SIG-M5 treated with dmso at 0.1 percent for 504 hours (cell line): ENCODE measurements around the gene NGEF.

Source experiments
- DNase-seq: peaks from one replicate; lab custom pipeline; 2025; ENCODE audit not compliant: unreplicated experiment; lab: John Stamatoyannopoulos, UW

NGEF gene

DNA sequence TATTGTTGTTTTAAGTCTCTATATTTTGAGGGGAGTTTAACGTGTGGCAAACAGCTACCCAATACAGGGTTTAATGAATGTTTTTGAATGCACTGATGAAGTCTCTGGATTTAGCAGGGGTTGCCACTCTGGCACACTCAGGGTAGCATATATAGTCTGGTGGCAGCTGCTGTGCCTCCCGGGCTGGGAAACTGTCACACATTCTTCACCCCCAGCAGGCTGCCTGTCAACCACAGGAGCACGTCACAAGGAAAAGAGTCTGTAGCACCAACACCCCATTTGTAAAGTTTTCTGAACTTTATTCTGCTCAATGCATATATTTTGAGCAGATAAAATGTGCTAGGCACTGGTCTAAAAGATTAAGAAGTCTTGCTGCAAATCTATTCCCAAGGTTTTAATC is 39.3 kb downstream of the NGEF start:
- no peak for DNase-seq

DNA sequence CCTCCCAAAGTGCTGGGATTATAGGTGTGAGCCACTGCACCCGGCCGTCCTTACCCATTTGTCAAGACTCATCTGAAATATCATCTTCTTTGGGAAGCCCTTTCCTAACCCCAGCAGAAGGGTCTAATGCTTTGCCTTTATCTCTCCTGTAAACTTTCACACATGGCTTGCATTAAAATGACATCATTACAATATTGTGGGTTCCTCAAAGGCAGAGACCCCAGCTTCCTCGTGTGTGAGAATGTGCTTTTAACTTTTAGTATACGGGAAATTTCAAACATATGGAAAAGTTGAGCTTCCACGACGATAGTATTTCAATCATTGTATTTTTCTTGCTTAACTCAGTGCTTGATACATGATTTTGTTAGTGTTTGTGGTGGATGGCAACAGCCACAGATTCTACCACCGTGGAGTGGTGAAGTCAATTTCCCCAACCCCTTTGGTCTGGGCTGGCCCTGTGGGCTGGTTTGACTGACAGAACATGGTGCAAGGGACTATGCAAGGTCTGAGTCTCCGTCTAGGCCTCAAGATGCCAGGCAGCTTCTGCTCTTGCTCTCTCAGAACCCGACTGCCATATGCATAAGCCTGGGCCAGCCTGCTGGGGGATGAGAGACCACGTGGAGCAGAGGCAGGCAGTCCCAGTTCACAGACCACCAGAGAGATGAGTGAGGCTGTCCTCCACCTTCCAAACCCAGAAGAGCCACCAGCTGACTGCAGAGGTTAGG is 39.9 kb downstream of the NGEF start:
- no peak for DNase-seq

DNA sequence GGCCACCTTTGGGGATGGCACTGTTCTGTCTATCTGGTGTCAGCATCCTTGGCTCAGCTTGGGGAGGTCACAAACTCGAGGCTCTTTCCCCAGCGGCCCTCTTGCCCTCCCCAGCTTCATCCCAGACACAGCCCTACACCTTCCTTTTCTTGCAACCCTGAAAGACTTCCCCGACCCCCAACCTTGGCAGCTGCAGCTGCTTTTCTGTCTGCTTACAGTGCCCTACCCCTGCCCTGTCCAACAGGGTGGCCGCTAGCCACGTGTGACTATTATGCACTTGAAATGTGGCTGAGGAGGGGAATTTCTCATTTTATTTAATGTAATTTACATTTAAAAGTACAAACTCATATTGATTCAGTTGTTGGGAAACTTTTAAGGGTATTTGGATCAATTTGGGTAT is 41.3 kb downstream of the NGEF start:
- no peak for DNase-seq

DNA sequence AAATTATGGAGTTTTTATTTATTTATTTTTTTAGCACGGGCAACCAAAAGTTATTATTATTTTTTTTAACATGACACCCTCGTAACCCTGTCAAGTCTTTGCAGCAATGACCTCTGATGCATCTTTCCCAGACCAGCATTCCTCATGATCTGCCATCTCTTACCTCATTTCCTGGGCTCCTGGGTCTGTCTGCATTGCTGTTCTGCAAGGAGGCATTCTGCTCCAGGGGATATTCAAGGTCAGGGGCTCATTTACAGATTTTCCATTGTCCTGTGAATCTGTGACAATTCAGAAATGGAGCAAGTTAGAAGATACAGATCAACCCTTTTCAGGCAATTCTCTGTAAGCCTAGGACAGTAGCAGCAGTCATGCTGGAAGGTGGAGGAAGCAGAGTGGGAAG is 43.0 kb downstream of the NGEF start:
- no peak for DNase-seq

DNA sequence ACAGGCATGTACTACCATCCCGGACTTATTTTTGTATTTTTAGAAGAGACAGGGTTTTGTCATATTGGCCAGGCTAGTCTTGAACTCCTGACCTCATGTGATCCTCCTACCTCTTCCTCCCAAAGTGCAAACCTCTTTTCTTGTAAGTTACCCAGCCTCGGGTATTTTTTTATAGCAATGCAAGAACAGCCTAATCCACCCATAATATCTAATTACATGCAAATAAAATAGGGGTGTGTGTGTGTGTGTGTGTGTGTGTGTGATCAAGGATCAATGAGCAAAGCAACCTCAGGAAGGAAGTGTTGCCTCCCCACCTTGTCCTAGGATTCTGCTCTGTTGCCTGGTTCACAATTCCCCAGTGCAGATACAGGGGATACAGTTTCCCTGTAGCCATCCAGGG is 45.6 kb downstream of the NGEF start:
- no peak for DNase-seq

DNA sequence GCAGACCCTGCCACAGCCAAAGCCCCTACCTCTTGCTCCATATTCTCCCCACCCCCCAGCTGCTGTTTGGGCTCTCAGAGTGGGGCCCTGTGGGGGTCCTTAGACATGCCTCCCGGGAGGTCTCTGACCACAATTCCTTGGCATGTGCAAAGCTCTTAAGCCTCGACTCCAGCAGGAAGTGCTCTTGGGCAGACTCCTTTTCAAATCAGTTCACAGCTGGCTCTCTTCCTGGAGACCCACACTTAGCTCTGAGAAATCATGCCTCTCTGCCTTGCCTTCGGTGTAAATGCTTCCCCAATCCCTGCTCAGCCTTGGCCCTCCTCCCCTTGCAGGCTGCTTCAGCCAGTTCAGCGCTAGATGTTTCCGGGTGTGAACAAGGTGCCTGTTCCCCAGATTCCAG is 46.9 kb downstream of the NGEF start:
- no peak for DNase-seq

DNA sequence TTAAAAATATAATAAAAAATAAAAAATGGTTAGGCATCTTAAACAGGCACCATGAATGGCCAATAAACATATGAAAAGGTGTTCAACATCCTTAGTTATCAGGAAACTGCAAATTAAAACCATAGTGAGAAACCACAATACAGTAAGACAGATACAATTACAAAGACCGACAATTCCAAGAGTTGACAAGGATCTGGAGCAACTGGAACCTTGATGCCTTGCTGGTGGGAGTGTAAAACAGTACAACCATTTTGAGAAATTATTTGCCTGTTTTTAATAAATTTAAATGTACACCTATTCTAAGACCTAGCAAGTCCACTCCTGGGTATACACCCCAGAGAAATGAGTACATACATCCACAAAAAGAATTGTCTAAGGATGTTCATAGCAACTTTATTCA is 49.1 kb downstream of the NGEF start:
- DNase-seq = no peak

DNA sequence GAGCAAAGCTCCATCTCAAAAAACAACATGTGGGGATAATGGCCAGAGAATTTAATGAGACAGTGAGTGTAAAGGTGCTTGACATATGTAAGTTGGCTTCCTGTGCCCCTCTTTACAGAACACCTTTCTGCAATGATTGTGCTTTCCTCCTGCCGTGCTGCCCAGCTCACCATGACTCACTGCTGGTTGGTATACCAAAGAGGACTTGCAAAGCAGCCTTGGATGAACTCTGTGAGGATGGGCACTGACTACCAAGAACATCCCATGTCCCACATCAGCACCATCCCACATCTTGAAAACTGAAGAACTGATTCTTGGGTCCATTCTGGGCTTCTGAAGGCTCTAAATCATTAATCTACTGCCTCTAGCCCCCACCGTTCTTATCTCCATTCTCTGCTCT is 52.2 kb downstream of the NGEF start:
- DNase-seq = no peak

DNA sequence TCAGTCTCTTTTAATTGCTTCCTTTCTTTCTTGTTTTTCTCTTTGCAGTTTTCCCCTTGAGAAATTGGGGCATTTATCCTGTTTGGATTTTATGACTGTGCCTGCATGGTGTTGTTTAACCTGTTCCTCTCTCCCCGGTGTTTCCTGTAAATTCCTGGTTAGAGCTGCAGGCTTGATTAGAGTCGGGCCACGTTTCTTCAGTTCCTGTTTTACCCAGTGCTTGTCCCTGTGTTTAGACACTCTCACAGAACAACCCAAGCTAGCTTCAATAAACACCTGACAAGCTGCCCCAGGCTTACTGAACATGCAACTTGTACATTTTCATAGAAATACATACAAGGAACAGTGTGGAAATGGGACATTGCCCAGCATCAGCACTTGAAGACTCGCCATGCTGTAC is 53.9 kb downstream of the NGEF start:
- no peak for DNase-seq

DNA sequence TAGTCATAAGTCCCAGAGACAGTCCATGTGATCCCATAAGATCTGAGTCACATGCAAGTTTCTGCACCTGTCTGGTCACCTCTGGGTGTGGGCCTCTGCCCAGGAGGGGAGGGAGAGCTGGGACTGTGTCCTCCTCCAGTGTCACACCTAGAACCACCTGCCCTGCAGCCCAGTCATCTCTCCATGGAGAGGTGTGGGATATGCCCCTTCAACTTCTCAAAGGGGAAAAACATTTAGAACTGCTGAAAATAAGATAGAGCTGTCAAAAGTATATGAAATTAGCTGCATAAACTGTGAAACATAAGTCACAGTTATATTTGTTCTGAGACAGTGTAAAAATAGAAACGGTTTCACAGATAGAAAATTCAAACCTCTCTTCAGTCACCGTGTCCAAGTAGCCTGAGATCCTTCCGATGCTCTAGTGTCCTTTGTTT is 55.4 kb downstream of the NGEF start:
- DNase-seq = no peak

DNA sequence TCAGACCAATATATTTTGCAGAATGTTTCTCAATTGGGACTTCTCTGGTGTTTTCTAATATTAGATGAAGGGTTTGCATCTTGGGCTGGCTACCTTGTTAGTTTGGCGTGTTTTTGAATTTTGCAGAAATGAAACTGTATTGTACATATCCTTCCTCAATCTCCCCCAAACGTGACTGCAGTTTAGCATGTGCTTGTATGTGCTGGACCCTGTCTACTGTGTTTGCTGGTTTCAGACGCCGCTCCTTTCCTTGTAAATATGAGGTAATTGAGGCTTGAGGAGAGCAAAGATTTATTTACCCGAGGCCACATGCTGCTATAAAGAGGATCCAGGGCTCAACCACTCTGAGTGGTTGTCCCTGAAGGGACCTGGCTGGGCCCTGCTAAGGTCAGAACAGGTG is 57.2 kb downstream of the NGEF start:
- peak; percentile 84 for DNase-seq

DNA sequence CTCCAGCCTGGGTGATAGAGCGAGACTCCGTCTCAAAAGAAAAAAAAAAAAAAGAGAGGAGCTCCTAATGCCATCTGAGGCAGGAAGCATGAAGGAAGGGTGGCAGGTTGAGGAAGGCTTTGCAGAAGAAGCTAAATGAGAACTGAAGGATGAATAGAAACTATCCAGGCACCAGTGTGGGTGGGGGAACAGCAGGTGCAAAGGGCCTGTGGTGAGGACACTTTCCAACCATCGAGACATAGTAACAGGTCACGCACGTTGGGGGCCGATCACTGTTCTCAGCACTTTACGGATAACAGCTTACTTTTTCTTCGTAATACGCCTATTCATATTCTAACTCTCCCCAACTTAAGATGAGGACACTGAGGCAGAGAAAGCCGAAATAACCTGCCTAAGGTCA is 58.4 kb downstream of the NGEF start:
- no peak for DNase-seq

DNA sequence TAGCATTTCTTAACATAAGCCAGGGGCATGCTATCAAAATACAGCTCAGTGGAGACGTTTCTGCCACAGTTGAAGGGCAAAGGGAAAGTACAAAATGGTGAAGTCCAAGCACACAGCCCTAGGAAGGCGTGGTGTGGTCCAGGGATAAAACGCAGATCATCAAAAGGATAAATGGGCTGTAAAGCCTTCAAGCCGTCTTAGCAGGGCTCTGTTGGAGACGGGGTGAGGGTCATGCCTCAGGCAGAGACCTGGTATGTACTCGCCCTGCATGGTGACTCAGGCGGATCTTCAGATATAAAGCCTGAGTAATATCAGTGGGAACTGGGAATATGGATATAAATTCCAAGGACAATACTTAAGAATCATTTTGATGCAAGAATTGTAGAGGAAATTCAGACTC is 61.2 kb downstream of the NGEF start:
- no peak for DNase-seq

DNA sequence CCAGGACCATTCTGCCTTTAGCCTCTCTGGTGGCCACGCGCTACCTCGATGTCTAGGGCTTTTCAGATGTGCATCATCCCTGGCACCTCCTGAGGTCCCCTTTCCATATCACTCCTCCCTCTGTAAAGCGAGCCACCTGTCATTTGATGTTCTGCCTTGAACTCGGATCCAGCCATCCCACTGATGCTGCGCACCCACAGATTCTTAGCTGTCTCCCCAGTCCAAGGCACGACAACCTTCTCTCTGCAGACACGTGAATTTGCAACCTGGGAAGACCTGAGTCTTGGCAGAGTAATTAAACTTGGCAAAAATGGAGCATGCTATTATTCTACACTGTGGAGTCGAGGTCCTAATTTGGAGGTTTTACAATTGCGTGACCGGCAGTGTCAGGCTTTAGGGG is 61.9 kb downstream of the NGEF start:
- no peak for DNase-seq

DNA sequence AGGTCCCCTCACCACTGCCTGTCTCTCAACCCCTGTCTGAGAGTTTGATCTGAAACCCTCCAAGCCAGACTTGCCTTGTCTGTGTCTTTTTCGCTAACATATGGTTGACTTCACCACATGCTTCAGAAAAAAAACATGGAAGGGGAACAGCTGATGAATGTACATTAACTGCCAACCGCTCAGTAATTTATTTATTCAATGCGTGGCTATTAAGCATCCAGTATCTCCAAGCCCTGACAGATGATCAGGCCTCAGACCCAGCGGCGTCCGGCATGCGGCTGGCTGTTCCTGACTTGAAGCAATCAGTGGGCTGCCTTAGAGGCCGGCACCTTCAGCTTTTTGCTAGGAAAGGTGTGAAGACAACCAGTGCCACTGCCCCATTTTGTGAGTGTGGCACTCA is 62.3 kb downstream of the NGEF start:
- DNase-seq = no peak

DNA sequence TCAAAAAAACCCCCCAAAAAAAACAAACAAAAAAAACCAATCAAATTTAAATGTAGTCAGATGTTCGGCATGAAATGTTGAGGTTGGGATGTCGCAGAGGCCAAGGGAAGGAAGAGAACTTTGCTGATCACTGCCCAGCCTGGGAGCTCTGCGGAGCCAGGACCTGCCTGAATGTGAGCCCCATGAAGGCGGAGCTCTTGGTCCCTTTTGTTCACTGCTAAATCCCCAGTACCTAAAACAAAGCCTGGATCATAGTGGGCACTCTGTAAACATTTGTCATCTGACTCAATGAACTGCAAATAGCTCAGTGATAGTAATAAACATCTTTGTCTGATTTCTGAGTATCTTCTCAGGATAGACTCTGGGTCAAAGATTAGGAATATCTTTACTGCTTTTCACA is 64.0 kb downstream of the NGEF start:
- no peak for DNase-seq

DNA sequence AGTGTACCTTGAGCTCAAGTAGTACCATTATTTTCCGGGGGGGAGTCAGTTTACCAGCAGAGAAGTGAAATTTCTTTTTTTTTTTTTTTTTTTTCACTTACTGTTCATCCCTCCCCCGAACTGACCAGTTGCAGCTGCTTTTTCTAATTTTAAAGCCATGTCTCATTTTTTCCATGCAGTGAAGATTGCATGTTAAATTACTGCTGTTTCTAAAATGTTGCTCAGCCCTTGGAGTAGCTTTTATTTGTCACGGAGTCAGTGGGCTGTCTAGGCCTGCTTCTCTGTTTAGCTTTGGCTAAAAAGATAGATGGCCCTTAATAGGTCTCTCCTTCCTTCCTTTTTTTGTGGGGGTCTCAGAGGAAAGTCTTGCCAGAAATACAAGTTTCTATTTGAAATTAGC is 70.2 kb downstream of the NGEF start:
- DNase-seq = no peak

DNA sequence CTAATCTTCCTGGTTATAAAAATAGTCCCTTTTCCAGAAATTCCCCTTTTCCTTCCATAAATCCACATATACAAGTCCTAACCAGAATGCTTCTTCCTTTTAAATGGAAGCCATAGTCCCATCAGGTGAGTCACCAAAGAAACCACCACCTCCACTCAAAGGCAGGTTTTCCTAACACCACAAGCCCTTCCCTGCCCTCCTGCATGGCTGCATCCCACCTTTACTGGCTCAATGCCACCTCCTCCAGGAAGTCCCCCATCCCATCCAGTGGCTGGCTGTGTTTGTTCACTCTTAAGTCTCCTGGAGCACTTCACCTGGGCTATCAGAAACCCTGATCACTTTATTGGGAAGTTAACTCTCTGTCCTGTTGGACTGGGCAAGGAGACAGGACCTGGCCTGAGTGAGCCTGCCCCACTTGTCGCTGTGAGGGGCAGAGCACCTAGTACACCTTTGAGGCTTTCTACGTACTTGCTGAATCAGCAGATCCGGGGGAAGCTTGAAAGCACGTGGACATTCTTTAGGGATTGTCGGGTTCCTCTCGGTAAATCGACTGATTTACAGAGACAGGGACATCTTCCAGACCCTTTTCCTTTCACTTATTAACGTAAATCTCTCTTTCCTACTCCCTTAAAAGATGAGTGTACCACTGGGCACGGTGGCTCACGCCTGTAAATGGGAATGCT is 71.0 kb downstream of the NGEF start:
- no peak for DNase-seq

DNA sequence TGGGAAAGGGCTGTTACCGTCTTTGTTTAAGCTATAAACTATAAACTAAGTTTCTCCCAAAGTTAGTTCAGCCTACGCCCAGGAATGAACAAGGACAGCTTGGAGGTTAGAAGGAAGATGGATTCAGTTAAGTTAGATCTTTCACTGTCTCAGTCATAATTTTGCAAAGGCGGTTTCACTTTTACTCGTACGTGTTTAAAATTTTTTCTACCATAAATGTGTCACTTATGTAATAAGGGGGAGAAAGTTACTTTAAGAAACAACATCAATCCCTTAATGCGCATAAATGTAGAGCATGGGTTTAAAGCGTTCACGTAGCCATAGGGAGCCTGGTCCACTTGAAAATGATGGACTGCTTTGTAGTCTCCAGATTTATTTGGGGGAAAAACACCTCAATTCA is 71.7 kb downstream of the NGEF start:
- DNase-seq = no peak

DNA sequence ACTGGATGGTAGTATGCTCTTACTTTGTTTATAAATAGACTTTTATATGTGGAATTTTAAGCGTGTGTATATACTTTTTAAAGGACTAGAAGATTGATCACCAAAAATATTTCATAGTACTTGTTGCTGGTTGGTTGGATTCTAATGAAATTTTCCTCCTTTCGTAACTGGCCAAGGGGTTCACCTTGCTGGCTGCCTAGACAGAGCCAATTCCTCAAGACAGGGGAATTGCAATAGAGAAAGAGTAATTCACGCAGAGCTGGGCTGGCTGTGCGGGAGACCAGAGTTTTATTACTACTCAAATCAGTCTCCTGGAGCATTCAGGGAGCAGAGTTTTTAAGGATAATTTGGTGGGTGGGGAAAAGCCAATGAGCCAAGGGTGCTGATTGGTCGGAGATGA is 72.3 kb downstream of the NGEF start:
- DNase-seq = no peak

DNA sequence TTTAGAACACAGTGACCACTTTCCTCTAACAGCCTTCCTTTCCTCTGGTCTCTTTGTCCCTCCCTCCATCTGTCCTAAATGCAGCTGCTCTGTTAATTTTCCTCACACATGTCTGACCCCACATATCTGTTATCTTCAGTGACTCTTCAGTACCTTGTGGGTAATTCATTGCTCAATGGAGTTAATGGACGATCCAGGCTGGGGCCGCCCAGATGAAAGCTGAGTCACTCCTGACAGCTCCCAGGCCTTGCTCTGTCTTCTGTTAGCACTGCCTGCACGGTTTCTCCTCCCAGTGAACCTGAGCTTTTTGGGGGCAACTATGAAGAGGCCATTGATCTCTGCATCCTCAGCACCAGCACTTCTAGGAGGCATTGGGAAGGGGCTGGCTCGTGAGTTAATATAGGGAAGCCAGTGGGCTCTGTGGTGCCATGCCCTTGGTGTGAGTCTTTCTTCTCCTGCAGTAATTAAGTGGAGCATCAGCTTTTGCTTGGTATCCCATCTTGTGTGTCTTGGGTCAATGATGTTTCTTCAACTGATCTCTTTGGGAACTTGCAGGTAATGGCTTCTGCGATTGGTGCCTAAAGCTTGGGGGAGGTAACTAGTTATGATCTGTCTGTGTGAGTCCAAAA is 75.7 kb downstream of the NGEF start:
- DNase-seq = peak; percentile 62

DNA sequence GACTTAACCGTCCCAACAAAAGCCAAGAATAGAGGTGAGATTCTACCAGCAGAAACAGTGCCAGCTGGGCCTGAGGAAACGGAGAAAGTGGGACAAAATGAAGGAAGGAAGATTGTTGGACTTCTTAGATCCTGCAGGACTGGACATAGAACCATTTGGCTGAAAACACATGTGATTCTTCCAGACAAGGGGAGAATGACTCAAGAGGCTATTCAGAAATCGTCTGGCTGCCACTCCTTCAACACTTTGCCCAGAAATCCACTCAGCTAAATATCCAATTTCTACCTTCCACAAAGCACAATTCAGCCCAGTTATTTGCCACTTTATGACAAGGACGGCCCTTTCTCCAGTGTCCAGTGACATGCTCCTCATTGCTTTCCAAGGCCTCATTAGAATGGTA is 81.4 kb downstream of the NGEF start:
- no peak for DNase-seq

DNA sequence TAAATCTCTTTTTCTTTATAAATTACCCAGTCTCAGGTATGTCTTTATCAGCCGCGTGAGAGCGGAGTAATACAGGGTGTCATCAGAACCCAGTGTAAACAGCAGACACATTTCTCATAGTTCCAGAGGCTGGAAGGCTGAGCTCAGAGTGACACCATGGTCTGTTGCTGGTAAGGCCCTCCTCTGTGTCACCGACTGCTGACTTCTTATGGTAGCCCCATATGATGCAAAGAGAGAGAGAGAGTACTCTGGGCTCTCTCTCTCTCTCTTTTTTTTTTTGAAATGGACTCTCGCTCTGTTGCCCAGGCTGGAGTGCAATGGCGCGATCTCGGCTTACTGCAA is 83.0 kb downstream of the NGEF start:
- DNase-seq = no peak
